Kidney (tissue), 14 donors: ENCODE data around the gene TPPP2. TPM values are rescaled to one million over a fixed set of nuclear protein-coding genes. Genes with fewer than 3 reads are reported as not detected.

ENCODE experiments used
- DNase-seq, 5 donors: peaks; one replicate each; pipeline ENCODE4 v3.0.0-alpha.2; 2013 to 2020
- FAIRE-seq: peaks from 2 replicates; lab custom pipeline; 2012; peaks lifted over from hg19 to GRCh38; lab: Jason Lieb, UNC
- H3K27ac ChIP-seq, 2 donors: one replicate each; pipeline ENCODE4 v1.7.0; 2013; ENCODE audit warnings: low read depth in 2 of 2, low read length in 2 of 2, inconsistent platforms in 1 of 2
- H3K27me3 ChIP-seq: one replicate; pipeline ENCODE4 v1.7.1; 2013; ENCODE audit warnings: low read length, inconsistent platforms; ENCODE audit not compliant: control insufficient read depth, insufficient read depth
- H3K36me3 ChIP-seq, 3 donors: one replicate each; pipeline versions ENCODE4 v1.7.0 to v1.7.1; 2013; ENCODE audit warnings: low read length in 3 of 3, control low read depth in 1 of 3, inconsistent platforms in 1 of 3; ENCODE audit not compliant: insufficient read depth in 3 of 3, control insufficient read depth in 2 of 3
- H3K4me1 ChIP-seq, 3 donors: one replicate each; pipeline versions ENCODE4 v1.7.0 to v1.7.1; 2013; ENCODE audit warnings: low read length in 3 of 3, inconsistent platforms in 1 of 3, low read depth in 1 of 3; ENCODE audit not compliant: control insufficient read depth in 2 of 3, insufficient read depth in 2 of 3
- H3K4me3 ChIP-seq, 3 donors: one replicate each; pipeline versions ENCODE4 v1.7.0 to v1.8.1; 2013; ENCODE audit warnings: low read length in 3 of 3, control low read depth in 1 of 3, inconsistent platforms in 1 of 3
- H3K9ac ChIP-seq, 3 donors: one replicate each; pipeline versions ENCODE4 v1.7.0 to v1.7.1; 2013; ENCODE audit warnings: low read length in 3 of 3, control low read depth in 1 of 3, inconsistent platforms in 1 of 3
- H3K9me3 ChIP-seq, 3 donors: one replicate each; pipeline versions ENCODE4 v1.7.0 to v1.7.1; 2013; ENCODE audit warnings: low read length in 3 of 3, control low read depth in 1 of 3, inconsistent platforms in 1 of 3; ENCODE audit not compliant: control insufficient read depth in 2 of 3, insufficient read depth in 1 of 3
- intact Hi-C: fragments of 100-400 bp; cut with DNase I; formaldehyde crosslinking; loops from one replicate; pipeline ENCODE4 v1.11.1; 2022
- polyA plus RNA-seq: library from polyadenylated mRNA; stranded (reverse); fragments of 350-450 nt; fragmentation: Illumina TruSeq; extraction: RNeasy Lipid Tissue Mini Kit (QIAGEN cat#74804); gene quantifications from one replicate; pipeline ENCODE4 v1.2.3, GENCODE V29; 2014; ENCODE audit warnings: low read depth, low replicate concordance; ENCODE audit not compliant: insufficient read depth
- total RNA-seq: library from RNA; stranded (reverse); fragmentation: NEBNext Ultra II Directional; extraction: Animal tissue kit (Norgen Biotek cat#: 25700); gene quantifications from one replicate; pipeline ENCODE4 v1.2.1, GENCODE V29; 2021
- TF ChIP-seq, protein P1 (sequence below): IDR thresholded peaks from 3 replicates; pipeline ENCODE4 v1.5.1; 2012; ENCODE audit warnings: mild to moderate bottlenecking, moderate library complexity, borderline replicate concordance; ENCODE audit not compliant: insufficient read depth; ENCODE audit errors: extremely low read depth
- donor health status: control.
- donor health status: control.
- donor health status: control.
- donor health status: control.
- donor health status: control.
- donor health status: DM: yes; HTN: yes; CAD: no.
- donor health status: Normal renal cell carcinoma (clear cell type).

The TPPP2 gene
- total and polyA plus RNA-seq, 2 donors from 2014 or later = 1.3 TPM; not detected in 1

DNA sequence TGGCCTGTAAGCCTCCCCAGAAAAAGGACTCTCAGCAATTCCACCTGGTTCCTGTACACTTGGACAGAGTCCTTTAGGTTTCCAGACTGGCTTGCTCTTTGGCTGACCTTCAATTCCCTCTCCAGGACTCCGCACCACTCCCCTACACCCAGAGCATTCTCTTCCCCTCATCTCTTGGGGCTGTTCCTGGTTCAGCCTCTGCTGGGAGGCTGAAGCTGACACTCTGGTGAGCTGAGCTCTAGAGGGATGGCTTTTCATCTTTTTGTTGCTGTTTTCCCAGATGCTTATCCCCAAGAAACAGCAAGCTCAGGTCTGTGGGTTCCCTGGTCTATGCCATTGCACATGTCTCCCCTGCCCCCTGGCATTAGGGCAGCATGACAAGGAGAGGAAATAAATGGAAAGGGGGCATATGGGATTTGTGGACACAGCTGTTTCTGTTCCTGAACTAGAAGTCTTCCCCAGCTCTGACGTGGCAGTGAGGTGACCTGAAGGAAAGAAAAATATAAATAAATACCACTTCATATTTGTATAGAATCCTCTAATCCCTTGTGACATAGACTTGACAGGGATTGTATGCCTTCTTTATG, 13.5 kb downstream of the TPPP2 start:
- no peaks in the 10 kb centered on the region for H3K36me3 ChIP-seq
- DNase-seq = no peak
- TF ChIP-seq, protein P1, sequence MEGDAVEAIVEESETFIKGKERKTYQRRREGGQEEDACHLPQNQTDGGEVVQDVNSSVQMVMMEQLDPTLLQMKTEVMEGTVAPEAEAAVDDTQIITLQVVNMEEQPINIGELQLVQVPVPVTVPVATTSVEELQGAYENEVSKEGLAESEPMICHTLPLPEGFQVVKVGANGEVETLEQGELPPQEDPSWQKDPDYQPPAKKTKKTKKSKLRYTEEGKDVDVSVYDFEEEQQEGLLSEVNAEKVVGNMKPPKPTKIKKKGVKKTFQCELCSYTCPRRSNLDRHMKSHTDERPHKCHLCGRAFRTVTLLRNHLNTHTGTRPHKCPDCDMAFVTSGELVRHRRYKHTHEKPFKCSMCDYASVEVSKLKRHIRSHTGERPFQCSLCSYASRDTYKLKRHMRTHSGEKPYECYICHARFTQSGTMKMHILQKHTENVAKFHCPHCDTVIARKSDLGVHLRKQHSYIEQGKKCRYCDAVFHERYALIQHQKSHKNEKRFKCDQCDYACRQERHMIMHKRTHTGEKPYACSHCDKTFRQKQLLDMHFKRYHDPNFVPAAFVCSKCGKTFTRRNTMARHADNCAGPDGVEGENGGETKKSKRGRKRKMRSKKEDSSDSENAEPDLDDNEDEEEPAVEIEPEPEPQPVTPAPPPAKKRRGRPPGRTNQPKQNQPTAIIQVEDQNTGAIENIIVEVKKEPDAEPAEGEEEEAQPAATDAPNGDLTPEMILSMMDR = no peak
- H3K4me1 ChIP-seq = peaks cover 7 to 39% (median 25%) of the 10 kb centered on the region in 3 donors
- intact Hi-C loops = no loop called here
- FAIRE-seq = no peak
- no peaks in the 10 kb centered on the region for H3K27me3 ChIP-seq
- H3K27ac ChIP-seq = peak overlapping the region; percentile 64 to 74
- no peak overlapping the region for H3K4me3 ChIP-seq
- H3K9ac ChIP-seq = peak overlapping the region in 1 of 3 donors; percentile 32
- no peaks in the 10 kb centered on the region for H3K9me3 ChIP-seq

DNA sequence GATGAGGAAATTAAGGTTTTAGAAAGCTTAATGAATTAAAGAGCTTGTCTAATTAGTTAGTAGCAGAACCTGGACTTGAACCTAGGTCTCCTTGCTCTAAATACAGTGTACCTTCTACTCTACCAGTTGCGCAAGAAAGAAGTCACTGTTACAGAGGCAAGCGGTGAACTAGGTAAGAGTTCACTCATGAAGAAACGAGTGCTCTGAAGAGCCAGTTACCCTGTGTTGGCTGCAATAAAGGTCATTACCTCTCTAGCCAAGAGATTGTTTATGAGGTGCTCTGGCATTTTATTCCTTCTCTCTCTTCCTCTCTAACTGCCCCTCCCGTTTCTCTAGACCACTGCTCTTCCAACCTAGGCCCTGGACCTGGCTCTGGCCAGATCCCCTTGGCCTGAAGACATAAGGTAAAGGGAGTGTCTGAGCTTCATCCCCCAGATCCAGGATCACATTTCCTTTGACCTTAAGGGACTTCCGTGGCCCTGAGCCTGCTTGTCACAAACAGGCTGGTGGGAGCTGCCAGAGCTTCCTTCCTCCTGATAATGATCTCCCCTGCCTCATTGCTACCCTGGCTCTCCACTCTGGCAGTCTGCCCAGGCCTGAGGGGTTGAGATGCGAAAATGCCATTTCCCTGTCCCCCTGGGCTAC, 14.1 kb downstream of the TPPP2 start:
- Histone ChIP-seq H3K27ac (peak overlapping the region; percentile 51 to 64), H3K27me3 (no peaks in the 10 kb centered on the region), H3K9ac (no peak overlapping the region), H3K36me3 (no peaks in the 10 kb centered on the region), H3K4me3 (no peak overlapping the region), H3K4me1 (peaks cover 6 to 33% (median 23%) of the 10 kb centered on the region in 3 donors), H3K9me3 (no peaks in the 10 kb centered on the region)
- intact Hi-C loops = no loop called here
- peak in 4 of 5 donors; percentile 37 to 60 (median 44) for DNase-seq
- FAIRE-seq = no peak
- TF ChIP-seq, protein P1 = no peak

DNA sequence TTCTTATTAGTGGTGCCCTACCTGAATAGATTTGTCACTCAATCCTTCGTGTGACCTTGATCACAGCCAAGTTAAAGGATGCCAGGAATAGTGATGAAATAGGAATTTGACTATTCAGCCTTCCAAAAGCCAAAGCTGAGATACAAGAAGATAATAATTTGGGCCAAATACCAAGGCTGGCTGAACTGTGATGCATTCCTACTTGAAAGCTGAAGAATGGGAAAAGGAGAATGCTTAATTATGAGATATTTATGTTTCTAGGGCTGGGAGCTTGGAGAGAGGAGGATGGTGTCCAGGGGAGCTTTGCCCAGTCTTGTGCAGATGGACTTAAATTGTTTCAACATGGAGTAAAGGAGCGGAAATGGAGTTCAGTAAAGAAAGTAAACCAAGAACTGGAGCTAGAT, 17.4 kb downstream of the TPPP2 start:
- H3K4me1 ChIP-seq = peaks cover 0 to 22% (median 18%) of the 10 kb centered on the region in 3 donors
- intact Hi-C loops = no loop called here
- no peak overlapping the region for H3K4me3 ChIP-seq
- no peaks in the 10 kb centered on the region for H3K36me3 ChIP-seq
- no peaks in the 10 kb centered on the region for H3K9me3 ChIP-seq
- H3K9ac ChIP-seq = no peak overlapping the region
- FAIRE-seq (no peak), DNase-seq (no peak)
- no peak overlapping the region for H3K27ac ChIP-seq
- TF ChIP-seq, protein P1 = no peak
- no peaks in the 10 kb centered on the region for H3K27me3 ChIP-seq
